HG02610 (cell line): ENCODE results near the gene MTERF4.

Experiments
- ATAC-seq: cut with Tn5 transposase; IDR thresholded peaks from one replicate; pipeline ENCODE4 v1.9.1; 2021; ENCODE audit warnings: mild to moderate bottlenecking, moderate library complexity; ENCODE audit not compliant: unreplicated experiment

Gene MTERF4

GRCh38 chr2:241070811-241071676 lies 31.0 kb downstream of the MTERF4 start:
- no peak for ATAC-seq

GRCh38 chr2:241070361-241070760 lies 31.7 kb downstream of the MTERF4 start:
- no peak for ATAC-seq

DNA sequence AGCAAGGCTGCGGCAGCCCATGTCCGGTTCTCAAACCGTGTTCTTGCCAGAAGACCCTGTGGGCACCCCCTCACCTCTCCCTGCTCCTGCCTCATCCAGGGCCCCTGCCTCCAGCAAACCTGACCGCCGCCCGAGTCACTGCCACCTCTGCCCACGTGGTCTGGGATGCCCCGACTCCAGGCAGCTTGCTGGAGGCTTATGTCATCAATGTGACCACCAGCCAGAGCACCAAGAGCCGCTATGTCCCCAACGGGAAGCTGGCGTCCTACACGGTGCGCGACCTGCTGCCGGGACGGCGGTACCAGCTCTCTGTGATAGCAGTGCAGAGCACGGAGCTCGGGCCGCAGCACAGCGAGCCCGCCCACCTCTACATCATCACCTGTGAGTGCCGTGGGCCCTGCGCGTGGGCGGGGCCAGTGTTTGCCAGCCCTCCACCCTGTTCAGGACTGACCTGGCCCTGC lies 32.2 kb downstream of the MTERF4 start:
- ATAC-seq = no peak

DNA sequence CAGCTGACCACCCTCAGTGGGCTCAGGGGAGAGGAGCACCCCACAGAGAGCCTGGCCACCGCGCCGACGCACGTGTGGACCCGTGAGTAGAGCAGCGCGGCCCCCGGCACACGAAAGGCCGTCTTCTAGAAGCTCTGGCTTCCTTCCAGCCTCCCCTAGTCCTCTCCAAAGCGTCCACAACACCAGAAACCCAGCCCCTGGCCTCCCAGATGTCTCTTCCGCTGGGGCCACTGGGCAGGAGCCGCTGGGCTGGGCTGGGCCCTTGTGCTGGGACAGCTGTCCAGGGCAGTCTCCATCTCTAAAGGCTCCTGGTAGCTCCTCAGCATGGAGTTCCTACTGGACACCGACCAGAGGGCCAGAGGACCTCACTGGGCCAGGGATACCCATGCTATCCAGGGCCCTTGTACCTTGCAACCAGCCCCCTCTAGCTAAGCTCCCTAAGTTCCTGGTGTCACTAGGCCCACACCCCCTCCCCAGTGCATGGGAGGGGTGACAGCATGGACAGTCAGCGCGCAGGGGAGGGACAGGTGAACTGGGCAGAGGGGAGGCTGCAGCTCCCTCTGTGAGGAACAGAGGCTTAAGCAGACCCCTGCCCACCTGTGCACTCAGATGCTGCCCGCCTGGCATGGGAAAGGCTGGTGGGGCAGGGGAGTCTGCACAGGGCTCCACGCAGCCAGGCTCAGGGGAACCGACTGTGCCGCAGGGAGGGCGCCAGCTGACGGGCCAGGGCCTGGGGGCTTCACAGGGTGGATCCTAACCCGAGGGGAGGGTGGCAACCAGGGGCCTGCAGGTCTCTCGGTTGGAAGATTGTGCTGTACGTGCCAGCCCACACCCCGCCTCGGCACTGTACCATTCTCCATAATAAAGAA lies 32.9 kb downstream of the MTERF4 start:
- no peak for ATAC-seq

GRCh38 chr2:241068136-241068941 lies 33.7 kb downstream of the MTERF4 start:
- ATAC-seq = no peak

GRCh38 chr2:241067501-241068135 lies 34.5 kb downstream of the MTERF4 start:
- no peak for ATAC-seq

GRCh38 chr2:241066893-241067341 lies 35.2 kb downstream of the MTERF4 start:
- no peak for ATAC-seq

GRCh38 chr2:241066171-241066892 lies 35.8 kb downstream of the MTERF4 start:
- no peak for ATAC-seq

- no peak for ATAC-seq
Observed at GRCh38 chr2:241065355-241065803, 36.7 kb downstream of the MTERF4 start.

DNA sequence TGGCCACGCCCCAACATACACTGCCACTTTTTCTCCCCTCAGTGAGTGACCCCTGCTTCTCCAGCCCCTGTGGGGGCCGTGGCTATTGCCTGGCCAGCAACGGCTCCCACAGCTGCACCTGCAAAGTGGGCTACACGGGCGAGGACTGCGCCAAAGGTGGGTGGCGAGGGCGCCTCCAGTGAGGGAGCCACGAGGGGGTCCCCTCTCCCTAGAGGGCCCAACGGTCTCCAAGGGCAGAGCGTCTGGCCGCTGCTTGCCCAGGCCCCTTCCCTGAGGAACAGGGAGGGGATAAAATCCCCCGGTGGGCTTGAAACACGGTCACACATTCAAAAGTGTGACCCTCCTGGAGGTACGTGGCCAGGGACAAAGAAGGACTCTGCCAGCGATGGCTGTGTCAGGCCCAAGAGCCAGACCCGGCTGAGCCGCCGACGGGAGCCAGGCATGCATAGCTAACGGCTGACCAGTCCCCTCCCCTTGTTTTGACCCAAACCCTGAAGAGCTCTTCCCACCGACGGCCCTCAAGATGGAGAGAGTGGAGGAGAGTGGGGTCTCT lies 37.2 kb downstream of the MTERF4 start:
- ATAC-seq = no peak

DNA sequence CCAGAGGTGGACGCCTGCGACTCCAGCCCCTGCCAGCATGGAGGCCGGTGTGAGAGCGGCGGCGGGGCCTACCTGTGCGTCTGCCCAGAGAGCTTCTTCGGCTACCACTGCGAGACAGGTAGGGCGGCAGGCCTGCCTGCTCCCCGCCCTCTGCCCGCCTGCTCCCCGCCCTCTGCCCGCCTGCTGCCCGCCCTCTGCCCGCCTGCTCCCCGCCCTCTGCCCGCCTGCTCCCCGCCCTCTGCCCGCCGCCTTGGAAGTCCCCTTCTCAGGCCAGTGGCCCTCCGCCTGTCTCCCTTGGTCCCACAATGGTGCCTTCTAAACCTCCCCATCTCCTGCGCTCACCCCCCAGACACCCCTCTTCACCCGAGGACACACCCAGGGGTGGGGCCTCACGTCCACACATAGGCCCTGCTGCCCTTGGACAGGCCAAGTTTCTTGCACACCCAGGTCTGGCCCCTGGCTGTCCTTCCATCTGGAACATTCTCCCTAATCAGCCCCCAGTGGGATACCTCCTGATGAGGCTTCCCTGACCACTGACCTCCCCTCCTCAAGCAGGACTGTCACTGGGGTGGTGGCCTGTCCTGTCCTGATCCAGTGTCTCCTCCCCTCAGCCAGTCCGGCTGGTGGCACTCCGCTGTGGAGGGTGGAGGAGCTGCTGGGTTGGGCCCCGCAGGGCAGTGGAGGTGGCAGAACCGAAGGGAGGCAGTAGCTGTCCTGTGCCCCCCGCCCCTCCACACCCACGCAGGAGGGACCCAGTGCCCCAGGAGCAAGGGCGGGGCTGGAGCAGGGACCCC lies 37.9 kb downstream of the MTERF4 start:
- no peak for ATAC-seq

DNA sequence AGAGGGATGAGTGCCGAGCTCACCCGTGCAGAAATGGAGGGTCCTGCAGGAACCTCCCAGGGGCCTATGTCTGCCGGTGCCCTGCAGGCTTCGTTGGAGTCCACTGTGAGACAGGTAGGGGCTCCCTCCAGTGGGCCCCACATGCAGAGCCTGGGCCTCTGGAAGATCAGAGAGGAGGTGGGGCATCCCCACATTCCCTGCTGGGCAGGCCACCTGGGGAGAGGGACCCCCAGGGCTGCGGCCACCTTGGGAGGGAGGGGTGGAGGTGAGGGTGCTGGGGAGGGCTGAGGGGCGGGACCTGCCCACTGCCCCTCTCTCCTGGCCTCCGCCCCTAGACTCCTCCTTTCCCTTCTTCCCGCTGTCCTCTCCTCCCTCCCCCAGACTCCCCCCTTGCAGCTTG lies 38.5 kb downstream of the MTERF4 start:
- no peak for ATAC-seq

DNA sequence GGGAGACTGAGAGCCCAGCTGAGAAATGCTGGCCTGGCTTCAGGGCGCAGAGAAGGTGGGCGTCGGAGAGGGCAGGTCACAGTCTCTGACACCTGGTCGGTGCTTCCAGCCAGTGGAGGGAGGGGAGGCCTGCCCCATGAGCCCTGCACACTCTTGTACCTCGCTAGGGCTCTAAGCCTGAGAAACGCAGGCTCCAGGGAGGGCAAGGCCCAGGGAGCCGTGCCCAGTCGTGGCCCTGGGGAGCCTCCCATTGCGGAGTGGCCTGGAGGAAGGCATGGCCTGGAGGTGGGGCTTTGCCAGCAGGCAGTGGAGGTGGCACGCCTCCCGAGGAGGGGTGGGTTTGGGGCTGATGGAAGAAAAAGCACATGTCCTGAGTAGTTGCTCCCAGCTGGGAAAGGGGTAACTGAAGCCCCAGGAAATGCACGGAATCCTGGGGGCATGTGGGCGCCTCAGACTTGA lies 39.0 kb downstream of the MTERF4 start:
- no peak for ATAC-seq

DNA sequence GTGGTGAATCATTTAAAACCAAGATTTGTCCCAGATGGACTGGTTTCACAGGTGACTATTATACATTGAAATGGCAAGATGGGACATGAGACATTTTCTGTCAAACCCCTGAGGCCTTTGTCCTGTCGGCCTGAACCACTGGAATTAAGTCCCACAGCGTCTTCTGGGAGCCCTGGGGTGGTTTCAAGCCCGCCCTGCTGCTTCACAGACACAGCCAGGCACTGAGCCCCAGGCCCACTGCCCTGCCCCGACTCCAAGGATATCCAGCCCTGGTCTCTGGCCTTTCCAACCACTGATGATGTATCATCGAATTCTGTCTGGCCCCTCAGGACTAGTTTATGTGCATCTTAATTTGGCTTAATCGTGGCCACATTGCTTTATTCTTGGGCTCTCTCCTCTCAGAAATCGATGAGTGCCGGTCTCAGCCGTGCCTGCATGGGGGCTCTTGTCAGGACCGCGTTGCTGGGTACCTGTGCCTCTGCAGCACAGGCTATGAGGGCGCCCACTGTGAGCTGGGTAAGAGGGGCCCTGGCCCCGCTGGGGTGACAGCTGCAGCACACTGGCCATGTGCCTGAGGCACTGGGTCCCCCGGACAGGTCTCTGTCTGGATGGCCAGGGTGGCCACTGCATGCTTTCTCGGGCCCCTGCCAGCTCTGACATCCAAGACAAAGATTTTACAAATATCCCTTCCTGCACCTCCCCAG lies 39.5 kb downstream of the MTERF4 start:
- ATAC-seq = no peak

DNA sequence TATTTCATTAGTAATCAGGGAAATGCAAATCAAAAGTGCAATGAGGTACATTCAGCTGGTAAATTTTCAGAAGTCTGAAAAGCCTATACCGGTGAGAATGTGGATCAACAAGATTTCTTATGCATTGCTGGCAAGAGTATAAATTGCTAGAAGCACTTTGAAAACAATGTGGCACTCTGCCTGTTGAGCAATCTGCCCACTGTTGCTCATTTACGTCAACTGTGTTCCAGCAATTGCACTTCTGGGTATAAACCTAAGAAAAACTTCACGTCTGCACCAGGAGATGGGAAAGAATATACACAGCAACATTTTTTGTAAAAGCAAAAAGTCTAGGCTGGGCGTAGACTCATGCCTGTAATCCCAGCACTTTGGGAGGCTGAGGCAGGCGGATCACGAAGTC lies 40.8 kb downstream of the MTERF4 start:
- ATAC-seq = no peak

DNA sequence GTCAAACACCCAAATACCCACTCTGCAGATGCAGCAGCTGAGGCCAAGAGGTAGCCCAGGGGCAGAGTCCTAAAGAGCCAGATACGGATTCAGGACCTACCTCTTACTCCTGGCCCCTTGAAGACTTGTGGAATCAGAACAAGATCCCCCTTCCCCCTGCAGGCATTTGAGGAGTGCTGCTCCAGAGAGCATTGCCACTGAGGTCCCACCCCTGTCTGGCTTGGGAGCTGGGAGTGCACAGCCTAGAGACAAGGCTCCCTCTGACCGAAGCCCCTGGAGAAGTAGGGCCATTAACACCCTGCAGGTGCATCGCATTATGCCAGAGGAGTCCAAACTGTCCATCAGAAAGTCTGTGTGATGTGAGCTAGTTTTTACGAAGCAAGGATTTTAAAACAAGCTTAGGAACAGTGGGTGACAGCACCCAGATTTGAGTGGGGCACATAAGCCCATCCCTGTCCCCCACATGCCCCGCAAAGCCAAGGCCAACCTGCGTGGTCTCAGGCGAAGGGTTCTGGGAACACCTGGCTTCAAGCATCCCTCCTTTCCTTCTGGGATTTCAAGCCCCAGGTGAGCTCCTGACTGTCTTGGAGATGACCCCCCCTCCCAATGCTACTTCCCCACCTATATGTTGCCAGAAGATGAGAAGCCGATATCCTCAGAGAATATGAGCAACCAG lies 48.4 kb downstream of the MTERF4 start:
- ATAC-seq = no peak

DNA sequence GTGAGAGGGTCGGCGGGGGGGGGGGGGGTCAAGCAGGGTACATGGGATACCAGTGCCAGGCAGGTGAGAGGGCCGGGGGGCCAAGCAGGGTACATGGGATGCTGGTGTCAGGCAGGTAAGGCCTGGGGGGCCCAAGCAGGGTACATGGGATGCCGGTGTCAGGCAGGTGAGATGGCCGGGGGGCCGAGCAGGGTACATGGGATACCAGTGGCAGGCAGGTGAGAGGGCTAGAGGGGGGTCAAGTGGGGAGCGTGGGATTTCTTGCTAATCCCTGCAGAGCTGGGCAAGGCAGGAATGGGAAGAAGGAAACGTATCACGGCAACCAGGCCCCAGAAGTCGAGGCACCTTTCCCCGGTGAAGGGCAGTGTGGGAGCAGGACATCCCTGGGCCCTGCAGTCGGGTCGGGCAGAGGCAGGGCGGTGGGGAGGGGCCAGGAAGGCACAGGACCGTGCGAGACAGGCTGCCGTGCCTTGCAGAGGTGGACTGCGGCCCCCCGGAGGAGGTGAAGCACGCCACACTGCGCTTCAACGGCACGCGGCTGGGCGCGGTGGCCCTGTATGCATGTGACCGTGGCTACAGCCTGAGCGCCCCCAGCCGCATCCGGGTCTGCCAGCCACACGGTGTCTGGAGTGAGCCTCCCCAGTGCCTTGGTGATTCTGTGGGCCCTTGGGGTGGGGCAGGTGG lies 49.3 kb downstream of the MTERF4 start:
- no peak for ATAC-seq
